Activated CD8-positive, alpha-beta memory T cell treated with anti-CD3 and anti-CD28 coated beads, Interleukin-2, amount 10 ng/mL, durations not matched to agents 7 days and 5 days (primary cell): ENCODE data around the gene ATP11A. TPM values are rescaled to one million over a fixed set of nuclear protein-coding genes. Genes with fewer than 3 reads are reported as not detected.
A peak's percentile ranks its signal among the peaks of the same experiment; 100 is the strongest.

ENCODE experiments used
- ATAC-seq: fragments of 150-1000 bp; cut with Tn5 transposase; one replicate; pipeline ENCODE4 v1.10.0; 2021; ENCODE audit warnings: moderate library complexity
- CTCF ChIA-PET: fragments of 350-600 bp; sonication (Branson Sonifier 250); formaldehyde crosslinking; loops from one replicate; lab custom pipeline; 2021; ENCODE audit warnings: antibody characterized with exemption; lab: Charles Lee
- DNase-seq: peaks from one replicate; pipeline ENCODE4 v3.0.0-alpha.2; 2020
- H3K27ac Mint-ChIP-seq: one replicate; pipeline ENCODE4 v1.8.0; 2021; ENCODE audit warnings: mild to moderate bottlenecking, mixed read lengths
- H3K27me3 Mint-ChIP-seq: one replicate; pipeline ENCODE4 v1.8.0; 2021; ENCODE audit warnings: mixed read lengths
- H3K36me3 Mint-ChIP-seq: one replicate; pipeline ENCODE4 v1.8.0; 2021; ENCODE audit warnings: mild to moderate bottlenecking, mixed read lengths
- H3K4me1 Mint-ChIP-seq: one replicate; pipeline ENCODE4 v1.8.0; 2021; ENCODE audit warnings: mixed read lengths
- H3K4me3 Mint-ChIP-seq: one replicate; pipeline ENCODE4 v1.8.0; 2021; ENCODE audit warnings: mild to moderate bottlenecking, moderate library complexity, mixed read lengths
- H3K9me3 Mint-ChIP-seq: one replicate; pipeline ENCODE4 v1.8.0; 2022; ENCODE audit warnings: low read depth, mixed read lengths
- total RNA-seq, 2 experiments: library from RNA; stranded (reverse); gene quantifications; one replicate each; pipeline ENCODE4 v1.2.3, GENCODE V29; 2021

Gene ATP11A
- total RNA-seq, 2 experiments from 2014 or later: 40.0 to 43.5 TPM

GRCh38 chr13:112885782-112886268, 196.0 kb downstream of the ATP11A start:
- H3K27ac Mint-ChIP-seq: no peak overlapping the region
- CTCF ChIA-PET: interaction anchor here (1.0 kb wide), 1 partner anchor 59 kb away, joined by 3 read pairs; no protein-coding TSS in a partner anchor
- no peak for DNase-seq
- ATAC-seq: no peak
- no peaks in the 10 kb centered on the region for H3K4me1 Mint-ChIP-seq
- no peaks in the 10 kb centered on the region for H3K27me3 Mint-ChIP-seq
- H3K9me3 Mint-ChIP-seq: no peaks in the 10 kb centered on the region
- peaks cover 5% of the 10 kb centered on the region for H3K36me3 Mint-ChIP-seq
- no peak overlapping the region for H3K4me3 Mint-ChIP-seq

- ATAC-seq (no peak), DNase-seq (no peak)
- Mint-ChIP-seq H3K27ac (no peak overlapping the region), H3K4me1 (no peaks in the 10 kb centered on the region), H3K27me3 (peaks cover 4% of the 10 kb centered on the region), H3K36me3 (peaks cover 5% of the 10 kb centered on the region), H3K9me3 (no peaks in the 10 kb centered on the region), H3K4me3 (no peak overlapping the region)
- CTCF ChIA-PET: interaction anchor here (1.0 kb wide), 1 partner anchor 60 kb away, joined by 3 read pairs; no protein-coding TSS in a partner anchor
Observed at GRCh38 chr13:112887151-112887550, 197.3 kb downstream of the ATP11A start.

- no peak overlapping the region for H3K27ac Mint-ChIP-seq
- ATAC-seq (no peak), DNase-seq (no peak)
- CTCF ChIA-PET: no interaction called here
- H3K36me3 Mint-ChIP-seq: peaks cover 5% of the 10 kb centered on the region
- H3K4me1 Mint-ChIP-seq: no peaks in the 10 kb centered on the region
- peaks cover 7% of the 10 kb centered on the region for H3K27me3 Mint-ChIP-seq
- no peaks in the 10 kb centered on the region for H3K9me3 Mint-ChIP-seq
- no peak overlapping the region for H3K4me3 Mint-ChIP-seq
Observed at GRCh38 chr13:112887557-112887991, 197.7 kb downstream of the ATP11A start.

- DNase-seq (no peak), ATAC-seq (no peak)
- no peaks in the 10 kb centered on the region for H3K9me3 Mint-ChIP-seq
- peaks cover 5% of the 10 kb centered on the region for H3K36me3 Mint-ChIP-seq
- CTCF ChIA-PET: no interaction called here
- H3K4me3 Mint-ChIP-seq: no peak overlapping the region
- peaks cover 16% of the 10 kb centered on the region for H3K27me3 Mint-ChIP-seq
- no peak overlapping the region for H3K27ac Mint-ChIP-seq
- H3K4me1 Mint-ChIP-seq: no peaks in the 10 kb centered on the region
Observed at GRCh38 chr13:112888238-112889111, 198.6 kb downstream of the ATP11A start.

- H3K4me3 Mint-ChIP-seq: no peak overlapping the region
- ATAC-seq (no peak), DNase-seq (no peak)
- H3K27me3 Mint-ChIP-seq: peaks cover 19% of the 10 kb centered on the region
- no peaks in the 10 kb centered on the region for H3K4me1 Mint-ChIP-seq
- CTCF ChIA-PET: no interaction called here
- H3K9me3 Mint-ChIP-seq: no peaks in the 10 kb centered on the region
- peaks cover 5% of the 10 kb centered on the region for H3K36me3 Mint-ChIP-seq
- H3K27ac Mint-ChIP-seq: no peak overlapping the region
Observed at GRCh38 chr13:112889351-112890290, 199.8 kb downstream of the ATP11A start.

GRCh38 chr13:112890316-112891145, 200.7 kb downstream of the ATP11A start:
- Mint-ChIP-seq H3K4me3 (no peak overlapping the region), H3K27ac (no peak overlapping the region)

GRCh38 chr13:112891477-112892401, 201.9 kb downstream of the ATP11A start:
- Mint-ChIP-seq H3K4me1 (peaks cover 2% of the 10 kb centered on the region), H3K36me3 (no peaks in the 10 kb centered on the region), H3K9me3 (no peaks in the 10 kb centered on the region), H3K27ac (no peak overlapping the region), H3K4me3 (no peak overlapping the region), H3K27me3 (peaks cover 30% of the 10 kb centered on the region)
- CTCF ChIA-PET: no interaction called here
- DNase-seq: no peak
- ATAC-seq: no peak

More at GRCh38 chr13:112890316-112891145, 200.7 kb downstream of the ATP11A start:
- no peaks in the 10 kb centered on the region for H3K9me3 Mint-ChIP-seq
- H3K36me3 Mint-ChIP-seq: no peaks in the 10 kb centered on the region
- DNase-seq (no peak), ATAC-seq (no peak)
- CTCF ChIA-PET: no interaction called here
- peaks cover 2% of the 10 kb centered on the region for H3K4me1 Mint-ChIP-seq
- H3K27me3 Mint-ChIP-seq: peaks cover 22% of the 10 kb centered on the region

- CTCF ChIA-PET: no interaction called here
- Mint-ChIP-seq H3K27ac (no peak overlapping the region), H3K4me1 (peaks cover 2% of the 10 kb centered on the region), H3K36me3 (no peaks in the 10 kb centered on the region), H3K4me3 (no peak overlapping the region), H3K27me3 (peaks cover 30% of the 10 kb centered on the region), H3K9me3 (no peaks in the 10 kb centered on the region)
- ATAC-seq: no peak
- no peak for DNase-seq
Observed at GRCh38 chr13:112892426-112893206, 202.8 kb downstream of the ATP11A start.

GRCh38 chr13:112893207-112893569, 203.3 kb downstream of the ATP11A start:
- peaks cover 30% of the 10 kb centered on the region for H3K27me3 Mint-ChIP-seq
- no peaks in the 10 kb centered on the region for H3K36me3 Mint-ChIP-seq
- DNase-seq (no peak), ATAC-seq (no peak)
- H3K9me3 Mint-ChIP-seq: no peaks in the 10 kb centered on the region
- H3K4me1 Mint-ChIP-seq: peaks cover 2% of the 10 kb centered on the region
- CTCF ChIA-PET: no interaction called here
- no peak overlapping the region for H3K27ac Mint-ChIP-seq
- no peak overlapping the region for H3K4me3 Mint-ChIP-seq

- H3K4me1 Mint-ChIP-seq: peaks cover 2% of the 10 kb centered on the region
- H3K27me3 Mint-ChIP-seq: peaks cover 30% of the 10 kb centered on the region
- DNase-seq: no peak
- no peaks in the 10 kb centered on the region for H3K36me3 Mint-ChIP-seq
- H3K4me3 Mint-ChIP-seq: no peak overlapping the region
- no peak overlapping the region for H3K27ac Mint-ChIP-seq
- H3K9me3 Mint-ChIP-seq: no peaks in the 10 kb centered on the region
- CTCF ChIA-PET: no interaction called here
- ATAC-seq: peak; percentile 66
Observed at GRCh38 chr13:112893570-112894422, 204.0 kb downstream of the ATP11A start.

- Mint-ChIP-seq H3K4me1 (peaks cover 2% of the 10 kb centered on the region), H3K4me3 (no peak overlapping the region), H3K36me3 (no peaks in the 10 kb centered on the region), H3K27me3 (peaks cover 30% of the 10 kb centered on the region), H3K9me3 (no peaks in the 10 kb centered on the region), H3K27ac (no peak overlapping the region)
- ATAC-seq (no peak), DNase-seq (no peak)
- CTCF ChIA-PET: no interaction called here
Observed at GRCh38 chr13:112894423-112894672, 204.5 kb downstream of the ATP11A start.
